HG03432 (cell line): ENCODE data around the gene ATP10B.

ENCODE experiments used
- ATAC-seq: cut with Tn5 transposase; IDR thresholded peaks from one replicate; pipeline ENCODE4 v1.9.1; 2021; ENCODE audit warnings: mild to moderate bottlenecking, moderate library complexity; ENCODE audit not compliant: unreplicated experiment

Gene ATP10B

DNA sequence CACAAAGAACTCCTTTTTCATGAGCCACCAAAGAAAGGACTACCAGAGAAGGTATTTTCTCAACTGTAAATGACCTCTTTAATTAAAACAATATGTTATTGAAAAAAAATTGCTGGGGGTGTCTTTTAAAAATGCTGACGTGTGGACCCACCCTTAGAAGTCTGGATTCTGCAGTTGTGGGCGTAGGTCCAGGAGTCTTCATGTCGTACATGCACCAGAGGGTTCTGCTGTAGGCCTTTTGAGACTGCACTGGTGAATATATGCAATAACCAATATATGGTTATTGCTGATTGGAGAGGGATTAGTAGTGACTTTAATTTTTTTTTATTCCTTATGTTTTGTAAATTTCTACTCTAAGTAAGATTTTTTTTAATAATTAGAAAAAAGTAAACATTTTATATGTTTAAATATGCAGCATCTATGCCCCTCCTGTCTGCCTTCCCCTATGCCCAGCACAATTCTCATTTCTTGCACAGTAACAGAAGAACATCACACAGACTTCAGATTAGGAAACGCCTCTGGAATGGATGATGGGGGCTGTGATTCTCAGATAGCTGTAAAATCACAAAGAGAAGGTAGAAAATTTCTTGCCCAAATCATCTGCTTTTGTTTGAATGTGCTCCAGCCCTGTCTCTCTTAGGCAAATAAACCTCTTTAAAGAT lies 328.4 kb downstream of the ATP10B start:
- no peak for ATAC-seq

DNA sequence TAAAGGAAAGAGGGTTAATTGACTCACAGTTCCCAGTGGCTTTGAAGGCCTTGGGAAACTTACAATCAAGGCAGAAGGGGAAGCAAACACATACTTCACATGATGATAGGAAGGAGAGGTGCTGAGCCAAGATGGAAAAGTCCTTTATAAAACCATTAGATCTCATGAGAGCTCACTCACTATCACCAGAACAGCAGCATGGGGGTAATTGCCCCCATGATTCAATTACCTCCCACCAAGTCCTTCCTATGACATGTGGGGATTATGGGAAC lies 330.7 kb downstream of the ATP10B start:
- no peak for ATAC-seq

DNA sequence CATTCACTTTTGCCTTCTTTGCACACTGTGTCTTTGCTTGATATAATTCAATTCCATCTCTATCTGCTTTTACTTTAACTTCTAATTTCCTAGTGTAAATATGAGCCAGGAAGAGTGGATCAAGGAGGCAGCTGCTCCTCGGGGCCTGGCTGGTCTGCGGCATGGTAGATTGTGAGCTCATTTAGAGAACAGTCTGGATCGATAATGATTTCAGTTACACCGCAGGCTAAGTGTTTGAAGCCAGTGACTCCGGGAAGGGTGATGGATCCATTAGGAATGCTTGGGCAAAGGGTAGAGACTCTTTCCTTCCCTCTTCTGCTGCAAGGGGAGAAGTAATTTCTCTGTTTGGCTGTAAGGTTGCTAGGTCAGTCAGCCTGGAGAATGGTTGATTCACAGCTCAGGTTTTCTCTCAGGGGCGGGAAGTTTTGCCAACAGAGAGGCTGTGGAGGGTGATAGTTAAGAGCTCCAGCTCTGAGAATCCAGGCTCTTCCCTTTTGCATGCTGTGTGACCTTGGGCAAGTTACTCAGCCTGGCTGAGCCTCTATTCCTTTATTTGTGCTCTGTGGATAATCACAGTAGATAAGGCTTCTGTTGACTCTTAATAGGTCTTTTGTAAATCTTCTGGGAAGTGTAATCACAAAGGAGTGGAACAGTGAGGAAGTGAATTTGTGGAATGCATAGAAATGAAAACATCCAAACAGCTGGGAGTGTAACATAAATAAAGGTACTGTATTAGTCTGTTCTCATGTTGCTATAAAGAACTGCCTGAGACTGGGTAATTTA lies 331.2 kb downstream of the ATP10B start:
- no peak for ATAC-seq

DNA sequence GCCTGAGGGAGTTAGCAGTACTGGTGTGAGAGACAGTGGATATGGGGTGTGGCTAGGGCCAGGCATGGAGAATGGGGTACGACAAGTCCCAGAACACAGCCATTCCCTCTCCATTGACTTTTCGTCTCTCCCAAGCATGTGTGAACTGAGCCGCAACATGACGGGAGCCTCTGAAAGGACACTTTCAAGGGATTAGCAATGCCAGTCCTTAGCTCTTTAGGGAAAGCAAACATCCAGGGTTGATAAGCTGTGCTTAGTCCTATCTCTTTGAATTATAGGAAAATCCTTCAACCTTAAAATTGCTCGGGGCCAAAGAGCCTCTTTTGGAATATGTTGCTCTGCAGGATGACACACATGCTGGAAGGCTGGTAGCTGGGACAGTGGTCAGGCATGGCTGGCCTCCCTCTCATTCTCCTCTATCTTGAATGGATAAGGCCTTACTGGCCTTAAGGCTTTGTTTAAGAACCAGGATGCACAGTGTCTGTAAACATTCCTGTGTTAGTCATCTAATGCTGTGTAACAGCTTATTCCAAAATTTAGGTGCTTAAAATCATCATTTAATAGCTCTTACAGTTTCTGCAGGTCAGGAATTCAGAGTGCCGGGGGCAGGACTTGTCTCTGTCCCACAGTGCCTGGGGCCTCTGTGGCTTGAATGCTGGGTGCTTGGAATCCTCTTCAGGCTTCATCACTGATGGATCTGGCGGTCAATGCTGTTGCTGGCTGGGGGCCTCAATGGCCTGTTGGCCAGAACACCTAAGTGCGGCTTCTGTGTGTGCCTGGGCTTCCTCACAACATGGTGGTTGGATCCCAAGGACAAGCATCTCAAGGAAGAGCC lies 335.1 kb downstream of the ATP10B start:
- ATAC-seq = no peak

DNA sequence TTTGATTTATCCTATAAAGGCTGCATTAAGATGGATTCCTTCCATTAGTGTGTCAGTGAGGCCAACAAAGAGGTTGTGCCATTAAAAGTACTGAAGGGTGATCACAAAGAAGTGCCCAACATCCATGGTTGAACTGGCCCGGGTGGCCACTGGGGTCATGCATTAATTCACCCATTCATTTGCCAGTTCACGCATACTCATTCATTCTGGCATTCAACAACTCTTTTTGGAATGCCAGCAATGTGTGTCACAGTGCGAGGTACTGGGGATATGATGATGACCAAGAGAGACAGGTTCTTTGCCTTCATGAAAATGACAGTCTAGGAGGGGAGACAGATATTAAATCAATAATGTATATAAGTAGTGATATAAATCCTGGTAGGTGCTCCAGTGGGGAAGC lies 337.1 kb downstream of the ATP10B start:
- ATAC-seq = no peak

DNA sequence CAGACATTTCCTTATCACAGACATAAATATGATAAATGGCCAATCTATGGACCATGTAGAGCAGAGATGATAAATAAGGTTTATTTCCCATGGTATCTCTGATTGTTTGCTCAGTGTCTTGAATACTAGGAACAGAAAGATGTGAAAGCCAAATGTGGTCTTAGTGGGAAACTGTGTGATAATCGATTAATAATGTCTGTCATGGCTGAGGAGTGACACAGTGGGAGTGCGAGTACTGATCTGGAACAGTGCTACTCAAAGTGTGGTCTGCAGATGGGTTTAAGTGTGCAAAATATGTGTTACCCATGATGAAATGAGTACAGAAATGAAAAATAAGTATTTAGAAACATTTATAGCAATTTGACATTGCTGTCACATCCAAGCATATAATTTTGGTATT lies 337.8 kb downstream of the ATP10B start:
- ATAC-seq = no peak

DNA sequence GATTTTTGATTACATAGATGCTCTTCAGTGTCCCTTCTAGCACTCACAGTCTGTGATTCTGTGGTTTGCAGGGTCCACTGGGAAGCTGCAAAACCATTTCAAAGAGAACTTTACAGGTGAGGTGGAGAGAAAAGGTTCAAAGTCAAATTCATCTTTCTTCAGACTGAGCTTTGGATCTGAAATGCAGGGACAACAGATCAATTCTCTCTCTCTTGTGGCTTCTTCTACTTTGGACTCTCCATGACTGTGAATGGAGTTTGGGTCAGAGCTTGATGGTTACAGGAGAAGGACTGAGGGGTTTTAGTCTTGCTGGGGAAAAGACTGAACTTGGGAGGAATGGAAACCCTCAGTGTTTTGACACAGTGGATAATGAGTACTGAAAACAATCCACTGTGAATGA lies 338.5 kb downstream of the ATP10B start:
- ATAC-seq = no peak
